Measurements from ENCODE around the gene SYNE1. TPM values are rescaled to one million over a fixed set of nuclear protein-coding genes. Genes with fewer than 3 reads are reported as not detected.

The SYNE1 gene
- total RNA-seq, 1 experiment from 2014 or later, result 6.5 TPM

GRCh38 chr6:152094276-152094675 is 542.9 kb downstream of the SYNE1 start:
- CTCF ChIA-PET, result no interaction called here
- Mint-ChIP-seq H3K36me3 (no peaks in the 10 kb centered on the region), H3K27me3 (ENCODE audit: low read depth) (no peaks in the 10 kb centered on the region), H3K27ac (no peak overlapping the region), H3K4me1 (peaks cover 20% of the 10 kb centered on the region), H3K4me3 (no peak overlapping the region), H3K9me3 (no peaks in the 10 kb centered on the region)
- ATAC-seq (no peak), DNase-seq (ENCODE audit: low spot score) (no peak)
- TF ChIP-seq GABPB1 (CRISPR knock-in tag; IDR thresholded peaks at IDR 0.05) (no peak), IRF2 (CRISPR knock-in tag; IDR thresholded peaks at IDR 0.05; ENCODE audit: borderline replicate concordance, low read depth) (no peak), NFATC4 (CRISPR knock-in tag; IDR thresholded peaks at IDR 0.05) (no peak), ETV6 (CRISPR knock-in tag; IDR thresholded peaks at IDR 0.05) (no peak), NFYB (CRISPR knock-in tag; conservative IDR thresholded peaks at IDR 0.05; ENCODE audit: low read depth) (no peak), ZNF232 (CRISPR knock-in tag; IDR thresholded peaks at IDR 0.05) (no peak), HMGA2 (CRISPR knock-in tag; IDR thresholded peaks at IDR 0.05) (no peak)
- TF ChIP-seq, protein P1, sequence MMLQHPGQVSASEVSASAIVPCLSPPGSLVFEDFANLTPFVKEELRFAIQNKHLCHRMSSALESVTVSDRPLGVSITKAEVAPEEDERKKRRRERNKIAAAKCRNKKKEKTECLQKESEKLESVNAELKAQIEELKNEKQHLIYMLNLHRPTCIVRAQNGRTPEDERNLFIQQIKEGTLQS (CRISPR knock-in tag; conservative IDR thresholded peaks at IDR 0.05), result no peak
- POLR2A ChIA-PET, result no interaction called here

DNA sequence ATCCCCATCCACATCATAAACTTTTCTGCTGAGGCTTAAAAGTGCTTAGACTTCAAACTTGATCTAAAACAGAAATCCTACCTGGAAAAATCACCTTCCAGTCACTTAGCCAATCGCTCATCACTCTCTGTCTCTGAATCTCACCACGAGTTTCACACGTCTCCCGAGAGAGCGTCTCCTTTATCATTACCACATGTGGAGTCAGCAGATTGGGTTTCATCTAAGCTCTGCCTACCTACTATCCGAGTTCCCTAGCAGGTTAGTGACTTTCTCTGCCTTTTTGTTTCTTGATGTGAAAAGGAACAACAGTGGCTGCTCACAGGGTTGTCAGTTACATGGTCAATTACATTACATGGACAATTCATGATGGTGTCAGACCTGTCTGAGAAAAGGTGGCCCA is 543.5 kb downstream of the SYNE1 start:
- no peak for ATAC-seq
- Mint-ChIP-seq H3K36me3 (no peaks in the 10 kb centered on the region), H3K9me3 (peaks cover under 1% of the 10 kb centered on the region; the same call in 1 of the 2 replicates), H3K4me3 (no peak overlapping the region), H3K4me1 (peaks cover 20% of the 10 kb centered on the region), H3K27me3 (ENCODE audit: low read depth) (no peaks in the 10 kb centered on the region), H3K27ac (no peak overlapping the region)
- no peak for DNase-seq (ENCODE audit: low spot score)
- ChIA-PET POLR2A (no interaction called here), CTCF (no interaction called here)
- TF ChIP-seq JAZF1 (CRISPR knock-in tag; IDR thresholded peaks at IDR 0.05) (no peak), MLX (CRISPR knock-in tag; IDR thresholded peaks at IDR 0.05) (no peak), TEAD4 (CRISPR knock-in tag; IDR thresholded peaks at IDR 0.05) (no peak), TEAD1 (CRISPR knock-in tag; IDR thresholded peaks at IDR 0.05) (no peak), PREB (CRISPR knock-in tag; IDR thresholded peaks at IDR 0.05; ENCODE audit: borderline replicate concordance) (no peak), NFYB (CRISPR knock-in tag; conservative IDR thresholded peaks at IDR 0.05; ENCODE audit: low read depth) (no peak), SOX15 (CRISPR knock-in tag; IDR thresholded peaks at IDR 0.05) (no peak), TCF7 (CRISPR knock-in tag; IDR thresholded peaks at IDR 0.05; ENCODE audit: low read depth) (no peak), CREB1 (CRISPR knock-in tag; IDR thresholded peaks at IDR 0.05) (no peak), EMX1 (CRISPR knock-in tag; IDR thresholded peaks at IDR 0.05) (no peak), ATF1 (CRISPR knock-in tag; IDR thresholded peaks at IDR 0.05) (no peak), GABPB1 (CRISPR knock-in tag; IDR thresholded peaks at IDR 0.05) (no peak), SMAD4 (CRISPR knock-in tag; IDR thresholded peaks at IDR 0.05) (no peak), NR1H2 (CRISPR knock-in tag; IDR thresholded peaks at IDR 0.05) (no peak)
- TF ChIP-seq, protein P2, sequence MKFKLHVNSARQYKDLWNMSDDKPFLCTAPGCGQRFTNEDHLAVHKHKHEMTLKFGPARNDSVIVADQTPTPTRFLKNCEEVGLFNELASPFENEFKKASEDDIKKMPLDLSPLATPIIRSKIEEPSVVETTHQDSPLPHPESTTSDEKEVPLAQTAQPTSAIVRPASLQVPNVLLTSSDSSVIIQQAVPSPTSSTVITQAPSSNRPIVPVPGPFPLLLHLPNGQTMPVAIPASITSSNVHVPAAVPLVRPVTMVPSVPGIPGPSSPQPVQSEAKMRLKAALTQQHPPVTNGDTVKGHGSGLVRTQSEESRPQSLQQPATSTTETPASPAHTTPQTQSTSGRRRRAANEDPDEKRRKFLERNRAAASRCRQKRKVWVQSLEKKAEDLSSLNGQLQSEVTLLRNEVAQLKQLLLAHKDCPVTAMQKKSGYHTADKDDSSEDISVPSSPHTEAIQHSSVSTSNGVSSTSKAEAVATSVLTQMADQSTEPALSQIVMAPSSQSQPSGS (CRISPR knock-in tag; IDR thresholded peaks at IDR 0.05; ENCODE audit: borderline replicate concordance, low read depth), result no peak

DNA sequence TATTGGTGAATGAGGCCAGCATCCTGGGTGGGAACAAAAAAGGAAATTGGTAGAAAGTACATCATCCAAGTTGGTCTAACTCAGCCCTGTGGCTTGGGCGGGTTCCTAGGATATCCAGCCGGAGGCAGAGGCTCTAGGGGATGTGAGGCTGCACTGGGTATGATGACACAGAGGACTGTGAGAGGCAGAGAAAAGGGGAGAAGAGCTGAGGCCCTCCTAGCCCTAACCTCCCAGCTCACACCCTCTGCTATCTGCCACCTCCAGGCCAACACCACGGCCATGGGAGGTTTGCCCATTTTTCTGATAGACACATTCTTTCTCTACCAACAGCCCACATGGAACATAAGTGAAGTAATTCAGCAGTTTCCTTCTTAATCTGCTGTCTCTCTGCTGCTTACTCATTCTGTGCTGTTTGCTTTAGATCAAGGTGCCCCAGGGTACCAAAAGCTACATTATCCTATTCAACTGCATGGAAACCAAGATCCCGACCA is 545.3 kb downstream of the SYNE1 start:
- TF ChIP-seq, protein P3, sequence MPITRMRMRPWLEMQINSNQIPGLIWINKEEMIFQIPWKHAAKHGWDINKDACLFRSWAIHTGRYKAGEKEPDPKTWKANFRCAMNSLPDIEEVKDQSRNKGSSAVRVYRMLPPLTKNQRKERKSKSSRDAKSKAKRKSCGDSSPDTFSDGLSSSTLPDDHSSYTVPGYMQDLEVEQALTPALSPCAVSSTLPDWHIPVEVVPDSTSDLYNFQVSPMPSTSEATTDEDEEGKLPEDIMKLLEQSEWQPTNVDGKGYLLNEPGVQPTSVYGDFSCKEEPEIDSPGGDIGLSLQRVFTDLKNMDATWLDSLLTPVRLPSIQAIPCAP (CRISPR knock-in tag; IDR thresholded peaks at IDR 0.05), result no peak
- TF ChIP-seq MXD4 (CRISPR knock-in tag; IDR thresholded peaks at IDR 0.05; ENCODE audit: borderline replicate concordance) (no peak), ZNF219 (CRISPR knock-in tag; IDR thresholded peaks at IDR 0.05; ENCODE audit: borderline replicate concordance) (no peak), ZNF532 (CRISPR knock-in tag; IDR thresholded peaks at IDR 0.05; ENCODE audit: borderline replicate concordance) (no peak), NR1H2 (CRISPR knock-in tag; IDR thresholded peaks at IDR 0.05) (no peak)
- Mint-ChIP-seq H3K27me3 (ENCODE audit: low read depth) (no peaks in the 10 kb centered on the region), H3K9me3 (peaks cover 4% of the 10 kb centered on the region; the same call in 1 of the 2 replicates), H3K36me3 (no peaks in the 10 kb centered on the region), H3K4me3 (no peak overlapping the region), H3K27ac (no peak overlapping the region), H3K4me1 (peaks cover 19% of the 10 kb centered on the region)
- ChIA-PET POLR2A (no interaction called here), CTCF (interaction anchor here (1.0 to 1.2 kb wide), 2 partner anchors 13 to 33 kb away, joined by 4 to 5 read pairs; no protein-coding TSS in a partner anchor)
- ATAC-seq, result no peak
- no peak for DNase-seq (ENCODE audit: low spot score)

Measured in WTC11 (cell line).